ENCODE measurements around the gene ANHX.

ANHX gene

GRCh38 chr12:133174901-133175300, 60.8 kb downstream of the ANHX start:
- Histone ChIP-seq H3K27ac (replicated peaks) (no peak overlapping the region), H3K4me3 (replicated peaks; ENCODE audit: insufficient read depth, low read length) (no peak overlapping the region), H3K27me3 (ENCODE audit: insufficient read depth, poor library complexity, severe bottlenecking) (no peaks in the 10 kb centered on the region)
- TF ChIP-seq GABPA (IDR thresholded peaks at IDR 0.05; ENCODE audit: low read depth) (no peak), POLR2AphosphoS5 (IDR thresholded peaks at IDR 0.05; ENCODE audit: low read depth) (no peak), REST (IDR thresholded peaks at IDR 0.05; ENCODE audit: insufficient replicate concordance, low read depth) (no peak), CTCF (IDR thresholded peaks at IDR 0.05; ENCODE audit: insufficient read depth, low read length) (no peak), SPI1 (IDR thresholded peaks at IDR 0.05; ENCODE audit: borderline replicate concordance, low read depth) (no peak)
- DNase-seq (ENCODE audit: low read depth in 1 of 2, low spot score in 1 of 2) = no peak

GRCh38 chr12:133172491-133172890, 63.2 kb downstream of the ANHX start:
- no peaks in the 10 kb centered on the region for H3K27me3 ChIP-seq (ENCODE audit: insufficient read depth, poor library complexity, severe bottlenecking)
- no peak for DNase-seq (ENCODE audit: low read depth in 1 of 2, low spot score in 1 of 2)
- H3K27ac ChIP-seq (replicated peaks) = no peak overlapping the region
- H3K4me3 ChIP-seq (replicated peaks; ENCODE audit: insufficient read depth, low read length) = no peak overlapping the region
- TF ChIP-seq REST (IDR thresholded peaks at IDR 0.05; ENCODE audit: insufficient replicate concordance, low read depth) (no peak), SPI1 (IDR thresholded peaks at IDR 0.05; ENCODE audit: borderline replicate concordance, low read depth) (no peak), POLR2AphosphoS5 (IDR thresholded peaks at IDR 0.05; ENCODE audit: low read depth) (no peak), CTCF (IDR thresholded peaks at IDR 0.05; ENCODE audit: insufficient read depth, low read length) (no peak), GABPA (IDR thresholded peaks at IDR 0.05; ENCODE audit: low read depth) (no peak)

All from HL-60 (cell line).